GM19467 (cell line): Measurements from ENCODE around the gene SLC48A1.

Experiments
- ATAC-seq: cut with Tn5 transposase; IDR thresholded peaks from one replicate; pipeline ENCODE4 v1.9.1; 2021; ENCODE audit warnings: mild to moderate bottlenecking, moderate library complexity; ENCODE audit not compliant: unreplicated experiment

The SLC48A1 gene

GRCh38 chr12:47773062-47773857 lies at the start of gene SLC48A1:
Gene SLC48A1, plus strand, starts transcription at chr12:47773238. Its CDS starts 67 bp downstream, at chr12:47773305.
- ATAC-seq: peak; percentile 82

GRCh38 chr12:47725091-47725772 lies 47.8 kb upstream of the SLC48A1 start, which contains the start of gene ENDOU:
Gene ENDOU, minus strand, starts transcription at chr12:47725490. Its CDS starts 77 bp downstream, at chr12:47725413.
- ATAC-seq: no peak

- peak; percentile 74 for ATAC-seq
Observed at GRCh38 chr12:47725893-47726292, 47.1 kb upstream of the SLC48A1 start.

- no peak for ATAC-seq
Observed at GRCh38 chr12:47729233-47729632, 43.8 kb upstream of the SLC48A1 start.

GRCh38 chr12:47730341-47730744 lies 42.7 kb upstream of the SLC48A1 start:
- no peak for ATAC-seq

- no peak for ATAC-seq
Observed at GRCh38 chr12:47731723-47732122, 41.3 kb upstream of the SLC48A1 start.

- ATAC-seq: no peak
Observed at GRCh38 chr12:47732504-47732903, 40.5 kb upstream of the SLC48A1 start.

- ATAC-seq: no peak
Observed at GRCh38 chr12:47733142-47733541, 39.9 kb upstream of the SLC48A1 start.

GRCh38 chr12:47734725-47735480 lies 38.1 kb upstream of the SLC48A1 start:
- no peak for ATAC-seq

GRCh38 chr12:47735649-47736048 lies 37.4 kb upstream of the SLC48A1 start:
- no peak for ATAC-seq

GRCh38 chr12:47736216-47736615 lies 36.8 kb upstream of the SLC48A1 start:
- no peak for ATAC-seq

GRCh38 chr12:47736877-47737676 lies 36.0 kb upstream of the SLC48A1 start:
- ATAC-seq: no peak

- no peak for ATAC-seq
Observed at GRCh38 chr12:47737936-47738594, 35.0 kb upstream of the SLC48A1 start.

GRCh38 chr12:47739297-47739696 lies 33.7 kb upstream of the SLC48A1 start:
- ATAC-seq: no peak

GRCh38 chr12:47739979-47740378 lies 33.1 kb upstream of the SLC48A1 start:
- ATAC-seq: peak; percentile 62

- ATAC-seq: peak; percentile 44
Observed at GRCh38 chr12:47740606-47741339, 32.3 kb upstream of the SLC48A1 start.

- ATAC-seq: no peak
Observed at GRCh38 chr12:47741340-47741703, 31.7 kb upstream of the SLC48A1 start.

GRCh38 chr12:47742253-47742825 lies 30.7 kb upstream of the SLC48A1 start:
- no peak for ATAC-seq

GRCh38 chr12:47743311-47743860 lies 29.7 kb upstream of the SLC48A1 start:
- no peak for ATAC-seq
